ENCODE results near the gene MLKL.
"Not testable (repeated sequence)": the region's sequence is repeated elsewhere in the genome, so short reads cannot be mapped to it uniquely, and the experiment has no call there.

The MLKL gene

GRCh38 chr16:74700116-74700437 lies 585 bp downstream of the MLKL start:
- DNase-seq (ENCODE audit: low read depth in 2 of 2): peak in 1 of 2 donors; percentile 7

- no peak for DNase-seq (ENCODE audit: low read depth in 2 of 2)
Measured at GRCh38 chr16:74699666-74700065, 996 bp downstream of the MLKL start.

GRCh38 chr16:74698222-74698621 lies 2.4 kb downstream of the MLKL start:
- no peak for DNase-seq (ENCODE audit: low read depth in 2 of 2)

- DNase-seq (ENCODE audit: low read depth in 2 of 2): peak; percentile 23 to 36
Measured at GRCh38 chr16:74695450-74696422, 4.9 kb downstream of the MLKL start.

- DNase-seq (ENCODE audit: low read depth in 2 of 2): no peak
Measured at GRCh38 chr16:74691093-74691855, 9.4 kb downstream of the MLKL start.

GRCh38 chr16:74682556-74682955 lies 18.1 kb downstream of the MLKL start:
- no peak for DNase-seq (ENCODE audit: low read depth in 2 of 2)

- DNase-seq (ENCODE audit: low read depth in 2 of 2): no peak
Measured at GRCh38 chr16:74680681-74681080, 20.0 kb downstream of the MLKL start.

GRCh38 chr16:74679983-74680382 lies 20.7 kb downstream of the MLKL start:
- DNase-seq (ENCODE audit: low read depth in 2 of 2): no peak

- DNase-seq (ENCODE audit: low read depth in 2 of 2): no peak
Measured at GRCh38 chr16:74677868-74678267, 22.8 kb downstream of the MLKL start.

GRCh38 chr16:74673876-74674275 lies 26.8 kb downstream of the MLKL start:
- DNase-seq (ENCODE audit: low read depth in 2 of 2): no peak

GRCh38 chr16:74668877-74669276 lies 31.8 kb downstream of the MLKL start:
- DNase-seq (ENCODE audit: low read depth in 2 of 2): not testable (repeated sequence)

GRCh38 chr16:74667255-74667700 lies 33.4 kb downstream of the MLKL start:
- peak in 1 of 2 donors; percentile 23 for DNase-seq (ENCODE audit: low read depth in 2 of 2)

GRCh38 chr16:74666425-74667254 lies 34.0 kb downstream of the MLKL start, which contains the start of gene RFWD3:
Gene RFWD3, minus strand, starts transcription at chr16:74666877. Its CDS starts 5,428 bp downstream, at chr16:74661449.
- DNase-seq (ENCODE audit: low read depth in 2 of 2): peak; percentile 89 to 90

- DNase-seq (ENCODE audit: low read depth in 2 of 2): no peak
Measured at GRCh38 chr16:74666010-74666421, 34.6 kb downstream of the MLKL start.

- no peak for DNase-seq (ENCODE audit: low read depth in 2 of 2)
Measured at GRCh38 chr16:74661064-74661463, 39.6 kb downstream of the MLKL start.

- DNase-seq (ENCODE audit: low read depth in 2 of 2): no peak
Measured at GRCh38 chr16:74660383-74660782, 40.3 kb downstream of the MLKL start.

- DNase-seq (ENCODE audit: low read depth in 2 of 2): no peak
Measured at GRCh38 chr16:74659041-74659440, 41.6 kb downstream of the MLKL start.

- DNase-seq (ENCODE audit: low read depth in 2 of 2): no peak
Measured at GRCh38 chr16:74657870-74658642, 42.6 kb downstream of the MLKL start.

GRCh38 chr16:74654536-74655050 lies 46.1 kb downstream of the MLKL start:
- no peak for DNase-seq (ENCODE audit: low read depth in 2 of 2)

GRCh38 chr16:74652883-74653282 lies 47.8 kb downstream of the MLKL start:
- not testable (repeated sequence) for DNase-seq (ENCODE audit: low read depth in 2 of 2)

- DNase-seq (ENCODE audit: low read depth in 2 of 2): no peak
Measured at GRCh38 chr16:74652249-74652648, 48.4 kb downstream of the MLKL start.
